ENCODE measurements around the gene SDCBP2. TPM values are rescaled to one million over a fixed set of nuclear protein-coding genes. Genes with fewer than 3 reads are reported as not detected.

The SDCBP2 gene
- total RNA-seq, 1 donor from 2014 or later: 10.8 TPM

DNA sequence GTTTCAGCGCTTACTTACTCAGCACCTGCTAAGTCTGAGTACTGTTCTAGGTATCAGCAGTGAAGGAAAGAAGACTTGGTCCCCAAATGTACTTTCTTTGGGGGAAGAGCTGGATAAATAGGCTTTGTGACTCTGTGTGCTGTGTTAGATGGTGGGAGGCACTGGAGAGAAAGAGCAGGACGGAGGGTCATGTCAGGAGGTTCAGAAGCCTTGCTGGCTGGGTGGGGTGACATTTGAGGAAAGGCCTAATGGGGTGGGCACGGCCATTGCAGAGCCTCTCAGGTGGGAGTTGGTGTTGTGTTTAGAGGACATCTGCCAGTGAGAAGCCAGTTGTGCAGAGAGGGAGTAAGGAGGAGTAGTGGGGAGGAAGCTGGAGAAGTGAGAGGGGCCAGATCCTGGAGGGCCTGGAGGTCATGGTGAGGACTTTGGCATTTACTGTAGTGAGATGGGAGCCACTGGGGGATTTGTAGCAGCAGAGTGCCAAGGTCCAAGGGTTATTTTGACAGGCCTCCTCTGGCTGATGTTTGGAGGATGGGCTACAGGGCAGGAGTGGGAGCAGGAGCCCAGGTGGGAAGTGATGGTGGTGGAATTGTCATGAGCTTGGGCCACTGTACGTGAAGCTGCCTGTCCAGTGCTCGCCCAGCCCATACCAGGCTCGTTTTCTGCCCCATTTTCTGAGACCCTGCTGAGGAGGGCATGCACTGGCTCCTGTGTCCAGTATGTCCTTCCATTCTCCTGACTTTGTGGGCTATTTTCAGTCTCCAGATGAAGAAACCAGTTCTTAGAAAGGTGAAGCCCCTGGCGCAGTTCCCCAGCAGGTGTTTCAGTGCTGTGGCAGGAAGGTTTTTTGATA, 886 bp downstream of the SDCBP2 start:
- Histone ChIP-seq H3K27me3 (ENCODE audit: low read depth) (no peaks in the 10 kb centered on the region), H3K4me1 (peaks cover 70% of the 10 kb centered on the region), H3K4me3 (no peak overlapping the region), H3K27ac (peak overlapping the region; percentile 98), H3K36me3 (no peaks in the 10 kb centered on the region), H3K9me3 (no peaks in the 10 kb centered on the region)
- ATAC-seq: no peak
- intact Hi-C loops (cut with DNase I): no loop called here
- no peak for DNase-seq
- TF ChIP-seq, protein P1, sequence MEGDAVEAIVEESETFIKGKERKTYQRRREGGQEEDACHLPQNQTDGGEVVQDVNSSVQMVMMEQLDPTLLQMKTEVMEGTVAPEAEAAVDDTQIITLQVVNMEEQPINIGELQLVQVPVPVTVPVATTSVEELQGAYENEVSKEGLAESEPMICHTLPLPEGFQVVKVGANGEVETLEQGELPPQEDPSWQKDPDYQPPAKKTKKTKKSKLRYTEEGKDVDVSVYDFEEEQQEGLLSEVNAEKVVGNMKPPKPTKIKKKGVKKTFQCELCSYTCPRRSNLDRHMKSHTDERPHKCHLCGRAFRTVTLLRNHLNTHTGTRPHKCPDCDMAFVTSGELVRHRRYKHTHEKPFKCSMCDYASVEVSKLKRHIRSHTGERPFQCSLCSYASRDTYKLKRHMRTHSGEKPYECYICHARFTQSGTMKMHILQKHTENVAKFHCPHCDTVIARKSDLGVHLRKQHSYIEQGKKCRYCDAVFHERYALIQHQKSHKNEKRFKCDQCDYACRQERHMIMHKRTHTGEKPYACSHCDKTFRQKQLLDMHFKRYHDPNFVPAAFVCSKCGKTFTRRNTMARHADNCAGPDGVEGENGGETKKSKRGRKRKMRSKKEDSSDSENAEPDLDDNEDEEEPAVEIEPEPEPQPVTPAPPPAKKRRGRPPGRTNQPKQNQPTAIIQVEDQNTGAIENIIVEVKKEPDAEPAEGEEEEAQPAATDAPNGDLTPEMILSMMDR (IDR thresholded peaks at IDR 0.05): no peak

DNA sequence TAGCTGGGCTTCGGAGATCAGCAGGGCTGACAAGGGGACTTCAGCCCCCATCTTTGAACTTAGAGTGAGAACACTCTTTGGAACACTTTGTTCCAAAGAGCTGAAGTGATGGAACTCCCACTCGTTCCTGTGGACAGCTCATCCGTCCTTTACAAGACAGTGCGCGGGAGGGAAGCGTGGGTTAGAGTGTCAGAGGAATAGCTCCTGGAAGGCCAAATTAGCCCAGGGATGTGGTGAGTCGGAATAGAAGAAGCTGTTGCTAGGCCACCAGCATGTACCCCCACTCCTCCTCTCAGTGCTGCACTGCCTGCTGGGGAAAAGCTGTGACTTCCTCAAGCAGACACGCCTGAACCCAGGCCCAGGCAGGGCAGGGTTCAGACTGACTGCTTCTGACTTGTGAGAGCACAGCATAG, 1.7 kb downstream of the SDCBP2 start:
- H3K27ac ChIP-seq: peak overlapping the region; percentile 98
- H3K27me3 ChIP-seq (ENCODE audit: low read depth): no peaks in the 10 kb centered on the region
- TF ChIP-seq, protein P1 (IDR thresholded peaks at IDR 0.05): no peak
- DNase-seq (peak; percentile 84), ATAC-seq (peak; percentile 6 to 17)
- intact Hi-C loops (cut with DNase I): no loop called here
- peaks cover 68% of the 10 kb centered on the region for H3K4me1 ChIP-seq
- no peaks in the 10 kb centered on the region for H3K9me3 ChIP-seq
- H3K4me3 ChIP-seq: no peak overlapping the region
- H3K36me3 ChIP-seq: no peaks in the 10 kb centered on the region

DNA sequence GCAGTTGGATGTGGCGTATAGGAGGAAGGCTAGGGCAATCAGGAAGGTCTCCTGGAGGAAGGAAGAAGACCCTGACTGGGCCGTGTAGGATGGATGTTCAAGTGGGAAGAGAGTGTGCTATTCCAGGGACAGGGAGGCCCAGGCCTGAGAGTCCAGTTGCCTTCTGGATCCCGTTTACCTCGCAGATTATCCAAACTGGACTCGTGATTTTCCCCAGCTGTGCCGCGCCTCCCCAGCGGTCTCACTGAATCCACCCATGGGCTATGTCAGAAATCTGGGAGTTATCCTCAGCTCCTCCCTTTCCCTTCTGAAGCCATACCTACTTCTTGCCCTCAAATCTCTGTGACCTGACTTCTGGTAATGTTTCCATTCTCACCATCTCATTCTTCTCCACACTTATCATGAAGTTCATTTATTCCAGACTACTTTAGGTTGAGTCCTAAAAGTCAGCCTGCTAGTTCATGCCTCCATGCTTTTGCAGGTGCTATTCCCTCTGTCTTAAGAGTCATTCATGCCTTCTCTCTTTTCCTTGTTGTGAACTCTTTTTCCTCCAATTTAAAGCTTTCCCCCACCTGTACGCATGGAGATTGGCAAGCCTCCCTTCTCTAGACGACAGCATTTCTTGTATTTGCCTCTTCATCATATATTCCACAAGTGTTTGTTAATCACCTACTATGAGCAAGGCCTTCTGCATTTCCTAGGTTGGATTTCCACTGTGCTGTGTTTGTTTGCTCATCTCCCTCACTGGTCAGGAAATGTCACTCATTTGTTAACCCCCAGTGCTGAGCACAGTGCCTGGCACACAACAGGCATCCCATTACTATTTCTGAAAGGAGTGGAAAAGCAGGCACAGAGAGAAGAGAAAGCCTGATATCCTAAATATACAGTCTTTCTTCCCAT, 2.7 kb downstream of the SDCBP2 start:
- TF ChIP-seq, protein P1 (IDR thresholded peaks at IDR 0.05): no peak
- intact Hi-C loops (cut with DNase I): no loop called here
- Histone ChIP-seq H3K4me3 (peak overlapping the region; percentile 77), H3K27me3 (ENCODE audit: low read depth) (no peaks in the 10 kb centered on the region), H3K36me3 (no peaks in the 10 kb centered on the region), H3K27ac (peak overlapping the region; percentile 98), H3K9me3 (no peaks in the 10 kb centered on the region), H3K4me1 (peaks cover 71% of the 10 kb centered on the region)
- ATAC-seq (no peak), DNase-seq (no peak)

DNA sequence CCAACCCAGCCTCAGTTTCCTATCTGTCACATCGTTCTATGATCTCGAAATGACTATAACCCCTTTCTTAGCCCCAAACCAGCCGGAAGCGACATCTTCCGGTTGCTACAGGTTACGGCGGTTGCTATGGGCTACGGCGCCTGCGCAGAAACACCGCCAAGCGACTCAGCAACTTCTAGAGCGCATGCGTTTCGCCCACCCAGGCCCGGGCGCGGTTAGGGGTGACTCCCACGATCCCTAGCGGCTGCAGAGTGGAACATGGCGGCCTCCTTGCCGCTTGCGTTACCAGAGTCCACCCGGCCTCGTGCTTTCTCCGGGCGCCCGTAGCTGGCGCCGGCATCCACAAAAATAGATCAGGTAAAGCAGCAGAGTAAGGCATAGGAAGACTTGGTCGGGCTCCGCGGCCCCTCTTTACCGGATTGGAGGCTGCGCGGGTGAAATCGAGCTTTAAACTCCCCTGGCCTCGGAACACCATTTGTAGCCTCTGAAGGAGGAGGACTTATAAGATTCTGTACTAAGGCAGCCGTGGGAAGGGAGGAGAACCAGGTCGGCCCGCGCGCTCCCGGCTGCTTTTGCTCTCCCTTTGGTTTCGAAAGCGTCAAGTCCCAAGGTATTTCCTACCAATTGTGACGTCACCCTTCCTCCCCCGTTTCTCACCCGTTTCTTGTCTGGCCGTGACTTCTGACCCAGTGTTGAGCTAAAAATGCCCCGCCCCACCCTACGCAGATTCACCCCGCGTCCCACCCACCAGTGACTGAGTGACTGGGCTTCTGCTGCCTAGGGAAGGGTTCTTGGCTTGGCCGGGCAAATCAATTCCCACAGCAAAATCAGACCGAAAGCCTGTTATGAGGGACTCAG, 3.5 kb downstream of the SDCBP2 start:
- Histone ChIP-seq H3K4me3 (peak overlapping the region; percentile 77), H3K4me1 (peaks cover 67% of the 10 kb centered on the region), H3K9me3 (no peaks in the 10 kb centered on the region), H3K36me3 (no peaks in the 10 kb centered on the region), H3K27ac (peak overlapping the region; percentile 98), H3K27me3 (ENCODE audit: low read depth) (no peaks in the 10 kb centered on the region)
- peak; percentile 94 to 95 for ATAC-seq
- TF ChIP-seq, protein P1 (IDR thresholded peaks at IDR 0.05): peak; percentile 32
- DNase-seq: peak; percentile 98
- intact Hi-C loops (cut with DNase I): no loop called here

Data from lower lobe of right lung (tissue), 2 donors.